Liver (tissue), 9 donors: ENCODE measurements around the gene TCFL5. TPM values are rescaled to one million over a fixed set of nuclear protein-coding genes. Genes with fewer than 3 reads are reported as not detected.

Experiments used
- DNase-seq: peaks from one replicate; pipeline ENCODE4 v3.0.0-alpha.2; 2017; ENCODE audit warnings: low spot score
- H3K27ac ChIP-seq, 2 donors: one replicate each; pipeline ENCODE4 v1.7.0; 2013; ENCODE audit warnings: inconsistent platforms in 2 of 2, low read length in 2 of 2, control low read depth in 1 of 2, low read depth in 1 of 2, mild to moderate bottlenecking in 1 of 2
- H3K27me3 ChIP-seq, 4 donors: one replicate each; pipeline versions ENCODE4 v1.6.1 to v1.7.0; 2013; ENCODE audit warnings: low read length in 3 of 4, inconsistent platforms in 1 of 4, mild to moderate bottlenecking in 1 of 4, moderate library complexity in 1 of 4; ENCODE audit not compliant: control insufficient read depth in 4 of 4, insufficient read depth in 4 of 4
- H3K36me3 ChIP-seq, 4 donors: one replicate each; pipeline versions ENCODE4 v1.6.1 to v1.7.0; 2013; ENCODE audit warnings: low read length in 3 of 4, mild to moderate bottlenecking in 3 of 4, low read depth in 1 of 4, moderate library complexity in 1 of 4; ENCODE audit not compliant: control insufficient read depth in 4 of 4, insufficient read depth in 3 of 4
- H3K4me1 ChIP-seq, 4 donors: one replicate each; pipeline versions ENCODE4 v1.6.1 to v1.7.0; 2013; ENCODE audit warnings: low read length in 3 of 4, mild to moderate bottlenecking in 3 of 4, moderate library complexity in 1 of 4; ENCODE audit not compliant: control insufficient read depth in 4 of 4, insufficient read depth in 4 of 4
- H3K4me3 ChIP-seq, 3 donors: one replicate each; pipeline versions ENCODE4 v1.6.1 to v1.7.0; 2013; ENCODE audit warnings: low read length in 3 of 3, control low read depth in 1 of 3, low read depth in 1 of 3, mild to moderate bottlenecking in 1 of 3
- H3K9ac ChIP-seq, 2 donors: one replicate each; pipeline ENCODE4 v1.7.0; 2013; ENCODE audit warnings: low read length in 2 of 2, mild to moderate bottlenecking in 2 of 2, moderate library complexity in 2 of 2, control low read depth in 1 of 2, low read depth in 1 of 2
- H3K9me3 ChIP-seq, 4 donors: one replicate each; pipeline versions ENCODE4 v1.6.1 to v1.7.0; 2013; ENCODE audit warnings: low read length in 3 of 4; ENCODE audit not compliant: control insufficient read depth in 4 of 4
- FOXA1 ChIP-seq: IDR thresholded peaks from 2 replicates; pipeline ENCODE4 v1.6.1; 2016; ENCODE audit warnings: antibody characterized with exemption
- FOXA2 ChIP-seq: IDR thresholded peaks from 2 replicates; pipeline ENCODE4 v1.6.1; 2016; ENCODE audit warnings: antibody characterized with exemption
- GABPA ChIP-seq, 2 donors: IDR thresholded peaks in 1 of 2; conservative IDR thresholded peaks in 1 of 2; 2 replicates each; pipeline ENCODE4 v1.6.1; 2016; ENCODE audit warnings: antibody characterized with exemption in 2 of 2, mild to moderate bottlenecking in 1 of 2, moderate library complexity in 1 of 2
- HNF4A ChIP-seq, 2 donors: conservative IDR thresholded peaks; 2 replicates each; pipeline ENCODE4 v1.6.1; 2016; ENCODE audit warnings: antibody characterized with exemption in 2 of 2, mild to moderate bottlenecking in 2 of 2
- HNF4G ChIP-seq: IDR thresholded peaks from 2 replicates; pipeline ENCODE4 v1.6.1; 2016; ENCODE audit warnings: antibody characterized with exemption
- JUND ChIP-seq, 2 donors: IDR thresholded peaks; 2 replicates each; pipeline ENCODE4 v1.6.1; 2016; ENCODE audit warnings: antibody characterized with exemption in 2 of 2
- NR2F2 ChIP-seq: IDR thresholded peaks from 2 replicates; pipeline ENCODE4 v1.6.1; 2016; ENCODE audit warnings: antibody characterized with exemption
- RAD21 ChIP-seq, 2 donors: IDR thresholded peaks; 2 replicates each; pipeline ENCODE4 v1.6.1; 2016; ENCODE audit warnings: antibody characterized with exemption in 2 of 2, mild to moderate bottlenecking in 2 of 2
- SP1 ChIP-seq: IDR thresholded peaks from 2 replicates; pipeline ENCODE4 v1.6.1; 2018; ENCODE audit warnings: antibody characterized with exemption, mild to moderate bottlenecking
- TAF1 ChIP-seq: conservative IDR thresholded peaks from 2 replicates; pipeline ENCODE4 v1.6.1; 2016; ENCODE audit warnings: antibody characterized with exemption, mild to moderate bottlenecking
- WGBS: extraction: QIAGEN DNeasy Blood & Tissue Kit; methylation state at CpG from one replicate; pipeline ENCODE4 v1.1.7; 2013; 5-methylcytosine and 5-hydroxymethylcytosine counted together
- polyA plus RNA-seq, 2 donors: library from polyadenylated mRNA; stranded (reverse) in 1 of 2; unstranded in 1 of 2; fragments of 200-250 nt in 1 of 2; fragments of >200 nt in 1 of 2; fragmentation: Nextera tagmentation in 1 of 2; extraction: Ambion mirVana in 1 of 2; gene quantifications; one replicate each; pipeline versions ENCODE4 v1.2.1 to v1.2.3, GENCODE V29; 2013 to 2015
- total RNA-seq, 2 donors: library from RNA; depleted of rRNA; stranded (reverse); fragments of >200 nt; gene quantifications; one replicate each; pipeline ENCODE4 v1.2.3, GENCODE V29; 2014
- TF ChIP-seq, protein P1 (sequence below): fragments of 150-350 bp; IDR thresholded peaks from 2 replicates; pipeline ENCODE4 v1.5.1; 2017; ENCODE audit warnings: improper control_type of control experiment, low read depth, low read length; ENCODE audit not compliant: missing input control
- TF ChIP-seq, protein P2 (sequence below): IDR thresholded peaks from 2 replicates; pipeline ENCODE4 v1.6.1; 2016; ENCODE audit warnings: antibody characterized with exemption
- TF ChIP-seq, protein P3 (sequence below): IDR thresholded peaks from 2 replicates; pipeline ENCODE4 v1.6.1; 2016; ENCODE audit warnings: antibody characterized with exemption
- TF ChIP-seq, protein P4 (sequence below): IDR thresholded peaks from 2 replicates; pipeline ENCODE4 v1.6.1; 2016; ENCODE audit warnings: antibody characterized with exemption, mild to moderate bottlenecking
- TF ChIP-seq, protein P5 (sequence below): IDR thresholded peaks from 2 replicates; pipeline ENCODE4 v1.6.1; 2016; ENCODE audit warnings: antibody characterized with exemption
- donor health status: healthy.
- donor health status: healthy.
- donor health status: healthy.
- donor health status: healthy.
- donor health status: healthy.

The TCFL5 gene
- total and polyA plus RNA-seq, 4 donors = 0.79 to 3.8 (median 2.2) TPM

DNA sequence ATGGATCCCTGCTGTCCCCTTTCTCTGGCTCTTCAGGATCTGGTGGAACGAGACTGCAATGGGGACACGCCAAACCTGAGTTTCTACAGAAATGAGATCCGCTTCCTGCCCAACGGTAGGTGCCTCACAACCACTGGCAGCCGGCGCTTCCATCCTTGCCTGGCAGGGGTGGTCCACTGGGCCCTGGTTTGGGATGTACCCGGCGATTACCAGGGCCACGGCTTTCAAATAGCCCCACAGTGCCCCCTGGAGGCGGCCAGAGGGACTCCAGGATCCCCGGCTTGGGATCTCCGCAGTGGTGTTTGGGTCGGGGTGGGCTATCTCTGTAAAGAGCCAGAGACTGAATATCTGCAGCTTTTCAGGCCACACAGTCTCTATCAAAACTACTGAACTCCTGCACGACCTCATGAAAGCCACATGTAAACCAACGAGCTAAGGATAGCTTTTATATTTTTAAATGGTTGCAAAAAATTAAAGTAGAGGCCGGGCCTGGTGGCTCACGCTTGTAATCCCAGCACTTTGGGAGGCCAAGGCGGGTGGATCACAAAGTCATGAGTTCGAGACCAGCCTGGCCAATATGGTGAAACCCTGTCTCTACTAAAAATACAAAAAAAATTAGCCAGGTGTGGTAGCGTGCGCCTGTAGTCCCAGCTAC is 53.3 kb downstream of the TCFL5 start:
- Histone ChIP-seq H3K4me1 (peaks cover 17 to 40% (median 30%) of the 10 kb centered on the region in 4 donors), H3K27ac (no peak overlapping the region), H3K9me3 (no peaks in the 10 kb centered on the region), H3K36me3 (peaks cover 30 to 52% (median 35%) of the 10 kb centered on the region in 4 donors), H3K4me3 (no peak overlapping the region), H3K27me3 (no peaks in the 10 kb centered on the region), H3K9ac (no peak overlapping the region)
- peak; percentile 87 for DNase-seq
- 45% methylated on average over 21 of the region's 21 CpGs for WGBS
- TF ChIP-seq, protein P1, sequence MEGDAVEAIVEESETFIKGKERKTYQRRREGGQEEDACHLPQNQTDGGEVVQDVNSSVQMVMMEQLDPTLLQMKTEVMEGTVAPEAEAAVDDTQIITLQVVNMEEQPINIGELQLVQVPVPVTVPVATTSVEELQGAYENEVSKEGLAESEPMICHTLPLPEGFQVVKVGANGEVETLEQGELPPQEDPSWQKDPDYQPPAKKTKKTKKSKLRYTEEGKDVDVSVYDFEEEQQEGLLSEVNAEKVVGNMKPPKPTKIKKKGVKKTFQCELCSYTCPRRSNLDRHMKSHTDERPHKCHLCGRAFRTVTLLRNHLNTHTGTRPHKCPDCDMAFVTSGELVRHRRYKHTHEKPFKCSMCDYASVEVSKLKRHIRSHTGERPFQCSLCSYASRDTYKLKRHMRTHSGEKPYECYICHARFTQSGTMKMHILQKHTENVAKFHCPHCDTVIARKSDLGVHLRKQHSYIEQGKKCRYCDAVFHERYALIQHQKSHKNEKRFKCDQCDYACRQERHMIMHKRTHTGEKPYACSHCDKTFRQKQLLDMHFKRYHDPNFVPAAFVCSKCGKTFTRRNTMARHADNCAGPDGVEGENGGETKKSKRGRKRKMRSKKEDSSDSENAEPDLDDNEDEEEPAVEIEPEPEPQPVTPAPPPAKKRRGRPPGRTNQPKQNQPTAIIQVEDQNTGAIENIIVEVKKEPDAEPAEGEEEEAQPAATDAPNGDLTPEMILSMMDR = peak; percentile 86
- no peak for TF ChIP-seq SP1
- no peak for TF ChIP-seq HNF4G
- TF ChIP-seq TAF1 = no peak
- TF ChIP-seq RAD21 (IDR thresholded peaks at IDR 0.05) = peak; percentile 78 to 82

DNA sequence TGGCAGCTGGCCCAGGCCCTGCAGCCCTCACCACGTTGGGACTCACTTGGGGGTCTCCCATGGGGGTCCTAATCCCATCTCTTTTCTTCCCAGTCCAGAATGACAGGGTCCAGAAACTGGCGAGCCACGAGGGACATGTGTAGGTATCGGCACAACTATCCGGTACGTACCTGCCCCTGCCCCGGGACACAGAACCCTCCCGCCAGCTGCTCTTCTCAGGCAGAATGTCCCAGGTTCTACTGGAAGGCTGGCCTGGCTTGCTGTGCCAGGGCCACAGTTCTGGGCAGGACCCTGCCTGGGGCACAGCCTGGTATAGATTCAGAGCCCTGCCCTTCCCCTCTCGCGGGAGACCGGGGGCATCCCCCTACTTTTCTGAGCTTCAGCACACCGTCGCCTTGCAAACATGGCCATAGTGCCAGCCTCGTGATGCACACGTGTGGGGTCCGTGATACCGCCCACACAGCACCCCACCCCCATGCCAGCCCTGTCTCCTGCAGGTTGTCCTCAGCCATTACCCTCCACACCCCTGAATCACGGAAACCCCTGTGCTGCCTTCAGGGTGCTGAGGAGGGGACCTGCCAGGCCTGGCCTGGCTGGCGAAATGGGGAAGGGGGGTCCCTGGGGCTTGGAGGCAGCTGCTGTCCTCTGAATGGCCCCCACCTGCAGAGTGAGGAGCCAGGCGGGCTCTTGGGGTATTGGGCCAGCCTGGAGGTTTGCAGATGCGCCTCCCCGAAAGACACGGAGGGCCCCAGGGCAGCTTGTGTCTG is 54.0 kb downstream of the TCFL5 start:
- Histone ChIP-seq H3K9ac (peak overlapping the region in 1 of 2 donors; percentile 19), H3K9me3 (no peaks in the 10 kb centered on the region), H3K4me1 (peaks cover 17 to 43% (median 30%) of the 10 kb centered on the region in 4 donors), H3K36me3 (peaks cover 25 to 49% (median 33%) of the 10 kb centered on the region in 4 donors), H3K4me3 (no peak overlapping the region), H3K27ac (peak overlapping the region in 1 of 2 donors; percentile 96), H3K27me3 (no peaks in the 10 kb centered on the region)
- no peak for TF ChIP-seq FOXA2
- TF ChIP-seq JUND (IDR thresholded peaks at IDR 0.05) = no peak
- TF ChIP-seq, protein P2, sequence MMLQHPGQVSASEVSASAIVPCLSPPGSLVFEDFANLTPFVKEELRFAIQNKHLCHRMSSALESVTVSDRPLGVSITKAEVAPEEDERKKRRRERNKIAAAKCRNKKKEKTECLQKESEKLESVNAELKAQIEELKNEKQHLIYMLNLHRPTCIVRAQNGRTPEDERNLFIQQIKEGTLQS = no peak
- no peak for TF ChIP-seq HNF4A (conservative IDR thresholded peaks at IDR 0.05)
- no peak for TF ChIP-seq TAF1
- no peak for TF ChIP-seq NR2F2
- TF ChIP-seq, protein P3, sequence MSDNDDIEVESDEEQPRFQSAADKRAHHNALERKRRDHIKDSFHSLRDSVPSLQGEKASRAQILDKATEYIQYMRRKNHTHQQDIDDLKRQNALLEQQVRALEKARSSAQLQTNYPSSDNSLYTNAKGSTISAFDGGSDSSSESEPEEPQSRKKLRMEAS = no peak
- TF ChIP-seq GABPA (IDR thresholded peaks at IDR 0.05 in 1 of 2, conservative IDR thresholded peaks at IDR 0.05 in 1 of 2) = no peak
- TF ChIP-seq RAD21 (IDR thresholded peaks at IDR 0.05) = no peak
- DNase-seq = no peak
- 84% methylated on average over 23 of the region's 23 CpGs for WGBS

DNA sequence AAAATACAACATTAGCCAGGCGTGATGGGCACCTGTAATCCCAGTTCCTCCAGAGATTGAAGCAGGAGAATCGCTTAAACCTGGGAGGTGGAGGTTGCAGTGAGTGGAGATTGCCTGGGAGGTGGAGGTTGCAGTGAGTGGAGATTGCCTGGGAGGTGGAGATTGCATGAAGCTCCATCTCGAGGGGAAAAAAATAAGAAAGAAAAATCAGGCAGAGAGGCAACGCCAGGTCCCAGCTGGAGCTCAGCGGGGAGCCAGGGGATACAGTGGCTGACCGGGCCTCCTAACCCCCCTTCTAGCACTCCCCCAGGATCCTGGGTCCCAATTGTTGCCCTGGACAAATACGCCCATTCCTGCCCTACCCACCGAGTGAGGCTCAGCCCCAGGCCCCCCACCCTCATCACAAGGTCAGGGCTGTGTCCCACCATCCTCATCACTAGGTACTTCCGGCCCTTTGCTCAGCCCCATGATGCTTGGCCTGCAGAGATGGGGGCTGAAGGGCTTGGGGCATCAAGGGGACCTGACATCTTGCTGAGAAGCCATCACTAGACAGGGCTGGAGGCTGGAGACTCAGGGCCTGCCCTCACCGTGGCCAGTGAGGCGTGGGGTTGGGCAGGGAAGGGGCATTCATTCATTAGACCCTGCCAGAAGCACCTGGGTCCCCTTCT is 55.1 kb downstream of the TCFL5 start:
- Histone ChIP-seq H3K27me3 (no peaks in the 10 kb centered on the region), H3K4me1 (peaks cover 17 to 46% (median 30%) of the 10 kb centered on the region in 4 donors), H3K4me3 (peak overlapping the region in 1 of 3 donors; percentile 62), H3K27ac (peak overlapping the region; percentile 96), H3K9ac (peak overlapping the region in 1 of 2 donors; percentile 83), H3K36me3 (peaks cover 18 to 37% (median 30%) of the 10 kb centered on the region in 4 donors), H3K9me3 (no peaks in the 10 kb centered on the region)
- TF ChIP-seq FOXA1 = no peak
- TF ChIP-seq, protein P4, sequence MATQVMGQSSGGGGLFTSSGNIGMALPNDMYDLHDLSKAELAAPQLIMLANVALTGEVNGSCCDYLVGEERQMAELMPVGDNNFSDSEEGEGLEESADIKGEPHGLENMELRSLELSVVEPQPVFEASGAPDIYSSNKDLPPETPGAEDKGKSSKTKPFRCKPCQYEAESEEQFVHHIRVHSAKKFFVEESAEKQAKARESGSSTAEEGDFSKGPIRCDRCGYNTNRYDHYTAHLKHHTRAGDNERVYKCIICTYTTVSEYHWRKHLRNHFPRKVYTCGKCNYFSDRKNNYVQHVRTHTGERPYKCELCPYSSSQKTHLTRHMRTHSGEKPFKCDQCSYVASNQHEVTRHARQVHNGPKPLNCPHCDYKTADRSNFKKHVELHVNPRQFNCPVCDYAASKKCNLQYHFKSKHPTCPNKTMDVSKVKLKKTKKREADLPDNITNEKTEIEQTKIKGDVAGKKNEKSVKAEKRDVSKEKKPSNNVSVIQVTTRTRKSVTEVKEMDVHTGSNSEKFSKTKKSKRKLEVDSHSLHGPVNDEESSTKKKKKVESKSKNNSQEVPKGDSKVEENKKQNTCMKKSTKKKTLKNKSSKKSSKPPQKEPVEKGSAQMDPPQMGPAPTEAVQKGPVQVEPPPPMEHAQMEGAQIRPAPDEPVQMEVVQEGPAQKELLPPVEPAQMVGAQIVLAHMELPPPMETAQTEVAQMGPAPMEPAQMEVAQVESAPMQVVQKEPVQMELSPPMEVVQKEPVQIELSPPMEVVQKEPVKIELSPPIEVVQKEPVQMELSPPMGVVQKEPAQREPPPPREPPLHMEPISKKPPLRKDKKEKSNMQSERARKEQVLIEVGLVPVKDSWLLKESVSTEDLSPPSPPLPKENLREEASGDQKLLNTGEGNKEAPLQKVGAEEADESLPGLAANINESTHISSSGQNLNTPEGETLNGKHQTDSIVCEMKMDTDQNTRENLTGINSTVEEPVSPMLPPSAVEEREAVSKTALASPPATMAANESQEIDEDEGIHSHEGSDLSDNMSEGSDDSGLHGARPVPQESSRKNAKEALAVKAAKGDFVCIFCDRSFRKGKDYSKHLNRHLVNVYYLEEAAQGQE = no peak
- TF ChIP-seq, protein P3 = no peak
- TF ChIP-seq NR2F2 = no peak
- TF ChIP-seq, protein P5, sequence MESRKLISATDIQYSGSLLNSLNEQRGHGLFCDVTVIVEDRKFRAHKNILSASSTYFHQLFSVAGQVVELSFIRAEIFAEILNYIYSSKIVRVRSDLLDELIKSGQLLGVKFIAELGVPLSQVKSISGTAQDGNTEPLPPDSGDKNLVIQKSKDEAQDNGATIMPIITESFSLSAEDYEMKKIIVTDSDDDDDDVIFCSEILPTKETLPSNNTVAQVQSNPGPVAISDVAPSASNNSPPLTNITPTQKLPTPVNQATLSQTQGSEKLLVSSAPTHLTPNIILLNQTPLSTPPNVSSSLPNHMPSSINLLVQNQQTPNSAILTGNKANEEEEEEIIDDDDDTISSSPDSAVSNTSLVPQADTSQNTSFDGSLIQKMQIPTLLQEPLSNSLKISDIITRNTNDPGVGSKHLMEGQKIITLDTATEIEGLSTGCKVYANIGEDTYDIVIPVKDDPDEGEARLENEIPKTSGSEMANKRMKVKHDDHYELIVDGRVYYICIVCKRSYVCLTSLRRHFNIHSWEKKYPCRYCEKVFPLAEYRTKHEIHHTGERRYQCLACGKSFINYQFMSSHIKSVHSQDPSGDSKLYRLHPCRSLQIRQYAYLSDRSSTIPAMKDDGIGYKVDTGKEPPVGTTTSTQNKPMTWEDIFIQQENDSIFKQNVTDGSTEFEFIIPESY = no peak
- no peak for TF ChIP-seq HNF4A (conservative IDR thresholded peaks at IDR 0.05)
- TF ChIP-seq RAD21 (IDR thresholded peaks at IDR 0.05) = no peak
- no peak for TF ChIP-seq HNF4G
- 54% methylated on average over 11 of the region's 11 CpGs for WGBS
- no peak for DNase-seq
